Erythroblast (primary cell): Measurements from ENCODE around the gene ETS1.

Experiments
- GATA1 ChIP-seq: IDR thresholded peaks from 2 replicates; pipeline ENCODE4 v1.6.1; 2011; ENCODE audit warnings: low read depth, mild to moderate bottlenecking, control low read depth, low read length, moderate library complexity
- POLR2A ChIP-seq: IDR thresholded peaks from 2 replicates; pipeline ENCODE4 v1.6.1; 2011; ENCODE audit warnings: mild to moderate bottlenecking, low read length

GRCh38 chr11:128565881-128566280 is 21.5 kb downstream of the ETS1 start:
- no peak for TF ChIP-seq POLR2A
- no peak for TF ChIP-seq GATA1
